H9 (cell line): ENCODE data around the gene ARHGAP29. TPM values are rescaled to one million over a fixed set of nuclear protein-coding genes. Genes with fewer than 3 reads are reported as not detected.

Source experiments
- DNase-seq: peaks from one replicate; pipeline ENCODE4 v3.0.0-alpha.2; 2017
- H2AFZ ChIP-seq: one replicate; pipeline ENCODE4 v1.6.1; 2013; ENCODE audit warnings: mild to moderate bottlenecking, low read length, control low read depth, moderate library complexity
- H2AK5ac ChIP-seq: 2 replicates; pipeline ENCODE4 v1.6.1; 2013; ENCODE audit warnings: low read length, control low read depth, mixed read lengths; ENCODE audit not compliant: insufficient read length
- H2BK120ac ChIP-seq: one replicate; pipeline ENCODE4 v1.6.1; 2013; ENCODE audit warnings: low read depth, mild to moderate bottlenecking, low read length, control low read depth, inconsistent platforms; ENCODE audit not compliant: poor library complexity, severe bottlenecking
- H2BK12ac ChIP-seq: 2 replicates; pipeline ENCODE4 v1.6.1; 2013; ENCODE audit warnings: low read length, control low read depth, mixed read lengths, low read depth; ENCODE audit not compliant: insufficient read length
- H2BK15ac ChIP-seq: 2 replicates; pipeline ENCODE4 v1.6.1; 2013; ENCODE audit warnings: low read depth, low read length, control low read depth
- H2BK20ac ChIP-seq: one replicate; pipeline ENCODE4 v1.6.1; 2013; ENCODE audit warnings: low read depth, mild to moderate bottlenecking, low read length, control low read depth, inconsistent platforms; ENCODE audit not compliant: poor library complexity, severe bottlenecking
- H2BK5ac ChIP-seq: 2 replicates; pipeline ENCODE4 v1.6.1; 2013; ENCODE audit warnings: low read length, control low read depth, mixed read lengths; ENCODE audit not compliant: insufficient read length
- H3K14ac ChIP-seq: 2 replicates; pipeline ENCODE4 v1.6.1; 2013; ENCODE audit warnings: low read length, control low read depth; ENCODE audit not compliant: insufficient read depth
- H3K18ac ChIP-seq: 2 replicates; pipeline ENCODE4 v1.6.1; 2013; ENCODE audit warnings: low read depth, mild to moderate bottlenecking, mixed read lengths, low read length, control low read depth; ENCODE audit not compliant: insufficient read length
- H3K23ac ChIP-seq: 2 replicates; pipeline ENCODE4 v1.6.1; 2013; ENCODE audit warnings: low read length, control low read depth, mixed read lengths, low read depth; ENCODE audit not compliant: insufficient read length
- H3K23me2 ChIP-seq: 2 replicates; pipeline ENCODE4 v1.6.1; 2013; ENCODE audit warnings: low read depth, mild to moderate bottlenecking, mixed read lengths, low read length, control low read depth; ENCODE audit not compliant: insufficient read length, poor library complexity, severe bottlenecking
- H3K27ac ChIP-seq: 2 replicates; pipeline ENCODE4 v1.5.1; 2013; ENCODE audit warnings: low read length, control low read depth, mixed read lengths, low read depth; ENCODE audit not compliant: insufficient read length
- H3K27me3 ChIP-seq: 2 replicates; pipeline ENCODE4 v1.6.1; 2013; ENCODE audit warnings: low read length, control low read depth, inconsistent platforms; ENCODE audit not compliant: insufficient read depth
- H3K4ac ChIP-seq: 2 replicates; pipeline ENCODE4 v1.6.1; 2013; ENCODE audit warnings: low read depth, mild to moderate bottlenecking, control low read depth, inconsistent platforms, low read length, moderate library complexity
- H3K4me1 ChIP-seq: 2 replicates; pipeline ENCODE4 v1.6.1; 2013; ENCODE audit warnings: low read length, control low read depth, inconsistent platforms; ENCODE audit not compliant: insufficient read depth
- H3K4me2 ChIP-seq: 2 replicates; pipeline ENCODE4 v1.6.1; 2013; ENCODE audit warnings: low read length, control low read depth, mixed read lengths; ENCODE audit not compliant: insufficient read length, insufficient read depth
- H3K56ac ChIP-seq: 2 replicates; pipeline ENCODE4 v1.6.1; 2013; ENCODE audit warnings: low read depth, mild to moderate bottlenecking, mixed read lengths, low read length, control low read depth; ENCODE audit not compliant: insufficient read length
- H3K79me1 ChIP-seq: 2 replicates; pipeline ENCODE4 v1.6.1; 2013; ENCODE audit warnings: low read depth, mild to moderate bottlenecking, moderate library complexity, low read length, control low read depth, inconsistent platforms; ENCODE audit not compliant: insufficient read depth, poor library complexity, severe bottlenecking
- H3K79me2 ChIP-seq: 2 replicates; pipeline ENCODE4 v1.6.1; 2013; ENCODE audit warnings: low read length, control low read depth, inconsistent platforms; ENCODE audit not compliant: insufficient read depth
- H3K9ac ChIP-seq: 2 replicates; pipeline ENCODE4 v1.6.1; 2013; ENCODE audit warnings: low read length, control low read depth, mixed read lengths; ENCODE audit not compliant: insufficient read length; ENCODE audit errors: extremely low read depth
- H3K9me3 ChIP-seq: one replicate; pipeline ENCODE4 v1.6.1; 2013; ENCODE audit warnings: low read depth, low read length, inconsistent platforms; ENCODE audit not compliant: control insufficient read depth
- H3T11ph ChIP-seq: one replicate; pipeline ENCODE4 v1.6.1; 2013; ENCODE audit warnings: mild to moderate bottlenecking, low read length, control low read depth, inconsistent platforms
- H4K20me1 ChIP-seq: one replicate; pipeline ENCODE4 v1.6.1; 2013; ENCODE audit not compliant: control insufficient read depth, insufficient read length, insufficient read depth
- H4K5ac ChIP-seq: 2 replicates; pipeline ENCODE4 v1.6.1; 2013; ENCODE audit warnings: low read depth, mild to moderate bottlenecking, mixed read lengths, low read length, control low read depth; ENCODE audit not compliant: insufficient read length
- H4K8ac ChIP-seq: replicated peaks from 2 replicates; pipeline ENCODE4 v1.6.1; 2013; ENCODE audit warnings: low read length, control low read depth, mixed read lengths, low read depth; ENCODE audit not compliant: insufficient read length
- H4K91ac ChIP-seq: 2 replicates; pipeline ENCODE4 v1.6.1; 2013; ENCODE audit warnings: low read depth, mild to moderate bottlenecking, moderate library complexity, mixed read lengths, low read length, control low read depth; ENCODE audit not compliant: insufficient read length
- H3K27ac Mint-ChIP-seq, 3 experiments: 2 replicates in 2 of 3; 3 replicates in 1 of 3; pipeline ENCODE4 v1.8.0; 2020 to 2021; ENCODE audit warnings: mixed read lengths in 3 of 3, mild to moderate bottlenecking in 1 of 3, moderate library complexity in 1 of 3
- H3K27me3 Mint-ChIP-seq: 2 replicates; pipeline ENCODE4 v1.8.0; 2021; ENCODE audit warnings: low read depth, mild to moderate bottlenecking, moderate library complexity, mixed read lengths
- H3K36me3 Mint-ChIP-seq, 3 experiments: 2 replicates in 2 of 3; 3 replicates in 1 of 3; pipeline ENCODE4 v1.8.0; 2020 to 2021; ENCODE audit warnings: low read depth in 3 of 3, mixed read lengths in 3 of 3; ENCODE audit not compliant: insufficient read depth in 1 of 3
- H3K4me1 Mint-ChIP-seq, 2 experiments: 2 replicates each; pipeline ENCODE4 v1.8.0; 2020; ENCODE audit warnings: mixed read lengths in 2 of 2
- H3K4me3 Mint-ChIP-seq, 2 experiments: 2 replicates in 1 of 2; 3 replicates in 1 of 2; pipeline ENCODE4 v1.8.0; 2020 to 2021; ENCODE audit warnings: mild to moderate bottlenecking in 2 of 2, mixed read lengths in 2 of 2, moderate library complexity in 1 of 2
- H3K9me3 Mint-ChIP-seq, 2 experiments: 2 replicates in 1 of 2; 3 replicates in 1 of 2; pipeline ENCODE4 v1.8.0; 2020; ENCODE audit warnings: mild to moderate bottlenecking in 2 of 2, mixed read lengths in 2 of 2, moderate library complexity in 1 of 2
- WGBS: extraction: QIAGEN DNeasy Blood & Tissue Kit; methylation state at CpG from one replicate; pipeline ENCODE4 v1.1.7; 2013; ENCODE audit warnings: missing lambda C conversion rate, low lambda C conversion rate, mixed read lengths; ENCODE audit not compliant: insufficient read length; ENCODE audit errors: extremely low coverage; 5-methylcytosine and 5-hydroxymethylcytosine counted together
- total RNA-seq: library from RNA; stranded (reverse); gene quantifications from 2 replicates; pipeline ENCODE4 v1.2.1, GENCODE V29; 2021
- TF ChIP-seq, protein P1 (sequence below): fragments of 200-600 bp; sonication (generic); conservative IDR thresholded peaks from 3 replicates; pipeline ENCODE4 v1.8.0; 2021; ENCODE audit warnings: antibody characterized with exemption, mild to moderate bottlenecking

The ARHGAP29 gene
- total RNA-seq, 1 experiment from 2014 or later, result 1.3 TPM

GRCh38 chr1:94271373-94271772 lies 34.0 kb upstream of the ARHGAP29 start:
- no peaks in the 10 kb centered on the region; a peak in 1 of 7 replicates for H3K36me3 Mint-ChIP-seq
- H3K27ac Mint-ChIP-seq, result no peak overlapping the region
- no peak overlapping the region for H3K9ac ChIP-seq
- no peak overlapping the region for H3T11ph ChIP-seq
- no peaks in the 10 kb centered on the region for H3K4me1 Mint-ChIP-seq
- H2AK5ac ChIP-seq, result no peak overlapping the region
- no peaks in the 10 kb centered on the region for H3K79me1 ChIP-seq
- no peak for DNase-seq
- no peak overlapping the region for H3K23ac ChIP-seq
- H3K4ac ChIP-seq, result no peak overlapping the region
- no peaks in the 10 kb centered on the region for H3K79me2 ChIP-seq
- no peak overlapping the region for H2AFZ ChIP-seq
- H2BK120ac ChIP-seq, result no peak overlapping the region
- H3K4me2 ChIP-seq, result no peak overlapping the region
- H2BK20ac ChIP-seq, result no peak overlapping the region
- H4K91ac ChIP-seq, result no peak overlapping the region
- H4K20me1 ChIP-seq, result no peaks in the 10 kb centered on the region
- H3K9me3 ChIP-seq, result no peaks in the 10 kb centered on the region
- H2BK15ac ChIP-seq, result no peak overlapping the region
- H3K56ac ChIP-seq, result no peak overlapping the region
- H3K27me3 Mint-ChIP-seq, result peaks cover 41% of the 10 kb centered on the region
- no peak overlapping the region for H4K5ac ChIP-seq
- no peak overlapping the region for H3K4me3 Mint-ChIP-seq
- H3K23me2 ChIP-seq, result no peaks in the 10 kb centered on the region
- H2BK5ac ChIP-seq, result no peak overlapping the region
- no peak overlapping the region for H3K18ac ChIP-seq
- TF ChIP-seq, protein P1, sequence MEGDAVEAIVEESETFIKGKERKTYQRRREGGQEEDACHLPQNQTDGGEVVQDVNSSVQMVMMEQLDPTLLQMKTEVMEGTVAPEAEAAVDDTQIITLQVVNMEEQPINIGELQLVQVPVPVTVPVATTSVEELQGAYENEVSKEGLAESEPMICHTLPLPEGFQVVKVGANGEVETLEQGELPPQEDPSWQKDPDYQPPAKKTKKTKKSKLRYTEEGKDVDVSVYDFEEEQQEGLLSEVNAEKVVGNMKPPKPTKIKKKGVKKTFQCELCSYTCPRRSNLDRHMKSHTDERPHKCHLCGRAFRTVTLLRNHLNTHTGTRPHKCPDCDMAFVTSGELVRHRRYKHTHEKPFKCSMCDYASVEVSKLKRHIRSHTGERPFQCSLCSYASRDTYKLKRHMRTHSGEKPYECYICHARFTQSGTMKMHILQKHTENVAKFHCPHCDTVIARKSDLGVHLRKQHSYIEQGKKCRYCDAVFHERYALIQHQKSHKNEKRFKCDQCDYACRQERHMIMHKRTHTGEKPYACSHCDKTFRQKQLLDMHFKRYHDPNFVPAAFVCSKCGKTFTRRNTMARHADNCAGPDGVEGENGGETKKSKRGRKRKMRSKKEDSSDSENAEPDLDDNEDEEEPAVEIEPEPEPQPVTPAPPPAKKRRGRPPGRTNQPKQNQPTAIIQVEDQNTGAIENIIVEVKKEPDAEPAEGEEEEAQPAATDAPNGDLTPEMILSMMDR, result no peak
- H3K9me3 Mint-ChIP-seq, result peaks cover 0 to 4% of the 10 kb centered on the region in 2 experiments; a peak in 1 of 5 replicates
- no peak overlapping the region for H3K27ac ChIP-seq
- WGBS, result no CpG with 5 or more reads among the region's 2 CpGs
- no peak overlapping the region for H3K14ac ChIP-seq
- no peak overlapping the region for H4K8ac ChIP-seq
- H2BK12ac ChIP-seq, result no peak overlapping the region
- H3K27me3 ChIP-seq, result no peaks in the 10 kb centered on the region; the same call in 1 of the 2 replicates
- H3K4me1 ChIP-seq, result no peaks in the 10 kb centered on the region
